Measurements from ENCODE around the gene CADPS2.

The CADPS2 gene

DNA sequence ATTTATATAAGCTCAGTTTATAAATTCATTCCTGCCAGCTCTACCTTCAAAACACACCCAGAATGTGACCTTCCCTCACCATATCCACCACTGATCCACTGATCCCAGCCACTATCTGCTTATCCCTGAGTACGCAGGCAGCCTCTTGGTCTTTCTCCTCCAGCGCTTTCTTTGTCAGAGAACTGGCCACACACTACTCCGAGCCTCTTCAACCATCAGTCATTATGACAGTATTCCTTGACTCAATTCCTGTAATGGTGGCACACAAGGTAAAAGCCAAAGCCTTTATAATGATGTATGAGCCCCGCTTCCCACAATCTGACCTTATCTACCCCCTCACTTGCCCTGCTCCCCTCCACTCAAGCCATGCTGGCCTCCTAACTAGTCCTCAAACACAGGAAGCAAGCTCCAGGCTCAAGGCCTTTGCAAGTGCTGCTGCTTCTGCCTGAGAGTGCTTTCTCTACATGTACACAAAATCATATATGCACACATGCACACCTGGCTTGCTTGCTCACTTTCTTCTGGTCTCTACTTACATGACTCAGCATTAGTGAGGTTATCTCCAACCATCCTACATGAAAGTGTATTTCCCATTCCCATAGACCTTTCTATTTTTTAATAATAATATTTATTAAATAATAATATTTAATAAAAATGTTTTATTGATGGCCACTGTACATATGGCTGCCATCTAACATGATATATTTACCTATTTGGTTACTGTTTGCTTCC is 431.3 kb downstream of the CADPS2 start:
- Histone ChIP-seq H3K4me3 (ENCODE audit: severe bottlenecking) (no peak overlapping the region), H3K36me3 (ENCODE audit: low read depth) (no peaks in the 10 kb centered on the region), H3K9me3 (ENCODE audit: severe bottlenecking) (no peaks in the 10 kb centered on the region), H3K27ac (ENCODE audit: poor library complexity, severe bottlenecking) (no peak overlapping the region), H3K4me1 (ENCODE audit: insufficient read depth, poor library complexity, severe bottlenecking) (no peaks in the 10 kb centered on the region), H3K27me3 (ENCODE audit: insufficient read depth, poor library complexity, severe bottlenecking) (no peaks in the 10 kb centered on the region)
- DNase-seq (ENCODE audit: low spot score) (no peak), ATAC-seq (ENCODE audit: low read depth) (no peak)
- TF ChIP-seq CTCF (IDR thresholded peaks at IDR 0.05; ENCODE audit: poor library complexity, severe bottlenecking) = no peak

DNA sequence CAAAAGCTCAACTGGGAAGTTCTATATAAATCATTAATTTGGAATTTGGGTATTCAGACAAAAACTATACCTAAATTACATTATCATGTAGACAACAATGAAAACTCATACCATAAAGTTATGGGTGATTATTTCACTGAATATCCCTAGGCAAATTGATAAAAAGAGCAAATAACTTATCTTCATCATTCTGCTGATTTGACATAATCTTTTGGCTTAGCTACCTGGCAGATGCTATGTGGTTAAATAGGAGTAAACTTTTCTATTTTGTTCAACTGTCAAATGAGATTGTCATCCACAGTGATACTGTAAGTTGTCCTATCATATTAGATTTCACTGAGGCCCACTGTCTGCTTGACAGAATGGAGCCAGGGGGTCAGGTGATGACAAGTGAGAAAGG is 432.8 kb downstream of the CADPS2 start:
- Histone ChIP-seq H3K4me3 (ENCODE audit: severe bottlenecking) (no peak overlapping the region), H3K4me1 (ENCODE audit: insufficient read depth, poor library complexity, severe bottlenecking) (no peaks in the 10 kb centered on the region), H3K27ac (ENCODE audit: poor library complexity, severe bottlenecking) (no peak overlapping the region), H3K27me3 (ENCODE audit: insufficient read depth, poor library complexity, severe bottlenecking) (no peaks in the 10 kb centered on the region), H3K36me3 (ENCODE audit: low read depth) (no peaks in the 10 kb centered on the region), H3K9me3 (ENCODE audit: severe bottlenecking) (no peaks in the 10 kb centered on the region)
- ATAC-seq (ENCODE audit: low read depth) (no peak), DNase-seq (ENCODE audit: low spot score) (no peak)
- no peak for TF ChIP-seq CTCF (IDR thresholded peaks at IDR 0.05; ENCODE audit: poor library complexity, severe bottlenecking)

GRCh38 chr7:122448893-122449589 is 437.2 kb downstream of the CADPS2 start:
- DNase-seq (ENCODE audit: low spot score) (no peak), ATAC-seq (ENCODE audit: low read depth) (no peak)
- no peaks in the 10 kb centered on the region for H3K4me1 ChIP-seq (ENCODE audit: insufficient read depth, poor library complexity, severe bottlenecking)
- H3K27ac ChIP-seq (ENCODE audit: poor library complexity, severe bottlenecking) = no peak overlapping the region
- no peaks in the 10 kb centered on the region for H3K36me3 ChIP-seq (ENCODE audit: low read depth)
- H3K4me3 ChIP-seq (ENCODE audit: severe bottlenecking) = no peak overlapping the region
- no peak for TF ChIP-seq CTCF (IDR thresholded peaks at IDR 0.05; ENCODE audit: poor library complexity, severe bottlenecking)
- H3K27me3 ChIP-seq (ENCODE audit: insufficient read depth, poor library complexity, severe bottlenecking) = no peaks in the 10 kb centered on the region
- no peaks in the 10 kb centered on the region for H3K9me3 ChIP-seq (ENCODE audit: severe bottlenecking)

- Histone ChIP-seq H3K4me3 (ENCODE audit: severe bottlenecking) (no peak overlapping the region), H3K27ac (ENCODE audit: poor library complexity, severe bottlenecking) (no peak overlapping the region), H3K4me1 (ENCODE audit: insufficient read depth, poor library complexity, severe bottlenecking) (no peaks in the 10 kb centered on the region), H3K36me3 (ENCODE audit: low read depth) (no peaks in the 10 kb centered on the region), H3K9me3 (ENCODE audit: severe bottlenecking) (peaks cover 2% of the 10 kb centered on the region), H3K27me3 (ENCODE audit: insufficient read depth, poor library complexity, severe bottlenecking) (peaks cover 2% of the 10 kb centered on the region)
- no peak for ATAC-seq (ENCODE audit: low read depth)
- no peak for DNase-seq (ENCODE audit: low spot score)
- TF ChIP-seq CTCF (IDR thresholded peaks at IDR 0.05; ENCODE audit: poor library complexity, severe bottlenecking) = no peak
Observed at GRCh38 chr7:122442929-122443328, 443.3 kb downstream of the CADPS2 start.

DNA sequence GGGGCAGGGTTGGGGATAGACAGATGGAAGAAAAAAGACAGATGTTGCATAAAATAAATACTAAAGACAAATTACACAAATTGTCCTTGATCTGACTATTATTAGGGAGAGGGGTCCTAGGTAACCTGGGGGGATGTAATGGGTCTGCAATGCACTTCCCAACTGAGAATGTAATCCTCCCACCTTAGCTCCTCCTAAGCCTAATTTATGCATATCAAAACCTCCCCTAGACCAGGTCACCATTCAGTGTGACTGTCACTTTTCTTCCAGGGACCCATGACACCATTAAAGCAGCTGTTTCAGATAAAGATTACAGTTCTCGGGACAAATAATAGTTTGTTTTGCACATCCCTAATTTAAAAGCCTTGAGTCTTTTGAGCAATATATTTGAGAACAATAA is 447.8 kb downstream of the CADPS2 start:
- Histone ChIP-seq H3K36me3 (ENCODE audit: low read depth) (no peaks in the 10 kb centered on the region), H3K27ac (ENCODE audit: poor library complexity, severe bottlenecking) (no peak overlapping the region), H3K27me3 (ENCODE audit: insufficient read depth, poor library complexity, severe bottlenecking) (peaks cover 2% of the 10 kb centered on the region), H3K9me3 (ENCODE audit: severe bottlenecking) (peaks cover 2% of the 10 kb centered on the region), H3K4me1 (ENCODE audit: insufficient read depth, poor library complexity, severe bottlenecking) (no peaks in the 10 kb centered on the region), H3K4me3 (ENCODE audit: severe bottlenecking) (no peak overlapping the region)
- no peak for TF ChIP-seq CTCF (IDR thresholded peaks at IDR 0.05; ENCODE audit: poor library complexity, severe bottlenecking)
- ATAC-seq (ENCODE audit: low read depth) = no peak
- no peak for DNase-seq (ENCODE audit: low spot score)
